ENCODE results near the gene VPS39.

DNA sequence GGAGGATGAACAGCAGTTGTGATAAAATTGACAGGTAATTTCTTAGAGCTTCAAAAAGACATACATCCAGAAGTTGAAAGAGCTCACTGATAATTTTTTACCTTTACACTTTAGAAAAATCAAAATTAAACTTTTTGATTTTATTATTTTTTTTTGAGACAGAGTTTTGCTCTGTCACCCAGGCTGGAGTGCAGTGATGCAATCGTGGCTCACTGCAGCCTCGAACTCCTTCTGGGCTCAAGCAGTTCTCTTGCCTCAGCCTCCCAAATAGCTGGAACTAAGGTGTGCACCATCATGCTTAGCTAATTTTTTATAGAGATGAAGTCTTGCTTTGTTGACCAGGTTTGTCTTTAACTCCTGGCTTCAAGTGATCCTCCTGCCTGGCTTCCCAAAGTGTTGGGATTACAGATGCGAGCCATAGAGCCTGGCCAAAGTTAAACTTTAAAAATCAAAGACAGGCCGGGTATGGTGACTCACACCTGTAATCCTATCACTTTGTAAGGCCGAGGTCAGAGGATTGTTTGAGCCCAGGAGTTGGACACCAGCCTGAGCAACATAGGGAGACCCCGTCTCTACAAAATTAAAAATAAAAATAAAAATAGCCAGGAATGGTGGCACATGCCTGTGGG lies 73.4 kb downstream of the VPS39 start:
- TF ChIP-seq, protein P1, sequence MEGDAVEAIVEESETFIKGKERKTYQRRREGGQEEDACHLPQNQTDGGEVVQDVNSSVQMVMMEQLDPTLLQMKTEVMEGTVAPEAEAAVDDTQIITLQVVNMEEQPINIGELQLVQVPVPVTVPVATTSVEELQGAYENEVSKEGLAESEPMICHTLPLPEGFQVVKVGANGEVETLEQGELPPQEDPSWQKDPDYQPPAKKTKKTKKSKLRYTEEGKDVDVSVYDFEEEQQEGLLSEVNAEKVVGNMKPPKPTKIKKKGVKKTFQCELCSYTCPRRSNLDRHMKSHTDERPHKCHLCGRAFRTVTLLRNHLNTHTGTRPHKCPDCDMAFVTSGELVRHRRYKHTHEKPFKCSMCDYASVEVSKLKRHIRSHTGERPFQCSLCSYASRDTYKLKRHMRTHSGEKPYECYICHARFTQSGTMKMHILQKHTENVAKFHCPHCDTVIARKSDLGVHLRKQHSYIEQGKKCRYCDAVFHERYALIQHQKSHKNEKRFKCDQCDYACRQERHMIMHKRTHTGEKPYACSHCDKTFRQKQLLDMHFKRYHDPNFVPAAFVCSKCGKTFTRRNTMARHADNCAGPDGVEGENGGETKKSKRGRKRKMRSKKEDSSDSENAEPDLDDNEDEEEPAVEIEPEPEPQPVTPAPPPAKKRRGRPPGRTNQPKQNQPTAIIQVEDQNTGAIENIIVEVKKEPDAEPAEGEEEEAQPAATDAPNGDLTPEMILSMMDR (IDR thresholded peaks at IDR 0.05; ENCODE audit: extremely low read depth in 1 of 2, insufficient read depth in 1 of 2, low read depth in 1 of 2, low read length in 2 of 2), result no peak
- TF ChIP-seq, protein P2, sequence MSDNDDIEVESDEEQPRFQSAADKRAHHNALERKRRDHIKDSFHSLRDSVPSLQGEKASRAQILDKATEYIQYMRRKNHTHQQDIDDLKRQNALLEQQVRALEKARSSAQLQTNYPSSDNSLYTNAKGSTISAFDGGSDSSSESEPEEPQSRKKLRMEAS (IDR thresholded peaks at IDR 0.05; ENCODE audit: insufficient read depth, insufficient read length), result no peak
- no peak for TF ChIP-seq POLR2AphosphoS5 (IDR thresholded peaks at IDR 0.05; ENCODE audit: insufficient read depth, low read depth, low read length)
- no peak for TF ChIP-seq POLR2A (IDR thresholded peaks at IDR 0.05; ENCODE audit: low read depth, low read length)
- TF ChIP-seq EZH2 (IDR thresholded peaks at IDR 0.05; ENCODE audit: borderline replicate concordance, low read depth, low read length, severe bottlenecking), result no peak
- TF ChIP-seq GATA2 (IDR thresholded peaks at IDR 0.05; ENCODE audit: insufficient read depth, insufficient read length, low read depth, low read length), result no peak
